Medulla oblongata (tissue), 1 donor: Measurements from ENCODE around the gene DMD.

ENCODE experiments used
- DNase-seq: peaks from one replicate; pipeline ENCODE4 v3.0.0-alpha.2; 2015; ENCODE audit errors: extremely low spot score

Gene DMD

DNA sequence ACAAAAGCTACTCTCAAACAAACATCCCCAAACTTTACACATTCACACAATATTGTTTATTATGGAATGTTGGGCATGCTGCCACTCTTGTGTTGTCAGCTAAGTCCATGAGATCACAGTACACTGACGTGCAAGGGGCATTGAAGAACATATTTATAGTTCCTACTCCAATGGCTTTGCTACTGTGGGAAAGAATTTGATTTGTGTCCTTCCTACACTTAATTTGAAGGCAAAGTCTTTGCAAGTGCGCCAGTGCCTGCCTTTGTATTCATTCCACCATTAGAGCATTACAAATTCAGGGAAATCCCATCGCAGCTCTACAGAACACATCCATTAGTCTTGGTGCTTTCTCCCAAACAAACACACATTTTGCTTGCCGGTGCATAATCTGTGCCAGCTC, 2094.1 kb downstream of the DMD start:
- DNase-seq: no peak

DNA sequence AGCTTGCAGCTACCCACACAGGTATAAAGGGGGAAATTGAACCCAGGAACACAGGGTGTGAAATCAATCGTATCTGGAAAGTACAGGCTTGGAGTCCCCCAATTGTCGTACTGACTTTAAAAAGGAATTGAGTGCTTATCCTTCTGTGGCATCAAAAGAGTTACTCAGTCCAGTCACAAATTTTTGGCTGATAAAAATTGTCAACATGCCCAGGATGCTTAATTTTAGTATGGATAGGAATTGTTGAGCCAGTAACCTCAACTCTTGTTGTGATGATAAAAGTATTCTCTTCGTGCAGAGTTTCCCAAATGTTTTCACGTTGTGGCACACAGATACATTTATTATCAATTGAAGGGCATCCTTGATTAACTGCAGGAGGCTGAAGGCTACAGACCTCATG, 2096.0 kb downstream of the DMD start:
- no peak for DNase-seq

DNA sequence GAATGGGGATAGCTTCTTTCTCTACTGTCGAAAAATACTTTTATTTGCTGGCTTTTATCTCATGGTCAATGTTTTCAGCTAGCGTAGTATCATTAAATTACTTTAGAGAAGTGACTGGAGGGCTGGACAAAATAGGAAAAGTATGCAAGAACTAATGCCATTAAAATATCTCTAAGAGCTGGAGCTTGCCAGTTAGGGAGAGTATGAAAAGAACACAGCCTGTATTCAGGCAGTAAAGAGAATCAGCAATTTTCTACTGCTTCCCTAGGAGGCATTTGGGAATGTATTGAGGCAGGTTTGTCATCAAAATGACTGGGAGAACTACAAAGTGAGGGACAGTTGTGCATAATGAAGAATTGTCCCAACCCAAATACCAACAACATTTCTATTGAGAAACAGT, 2096.5 kb downstream of the DMD start:
- DNase-seq: no peak

DNA sequence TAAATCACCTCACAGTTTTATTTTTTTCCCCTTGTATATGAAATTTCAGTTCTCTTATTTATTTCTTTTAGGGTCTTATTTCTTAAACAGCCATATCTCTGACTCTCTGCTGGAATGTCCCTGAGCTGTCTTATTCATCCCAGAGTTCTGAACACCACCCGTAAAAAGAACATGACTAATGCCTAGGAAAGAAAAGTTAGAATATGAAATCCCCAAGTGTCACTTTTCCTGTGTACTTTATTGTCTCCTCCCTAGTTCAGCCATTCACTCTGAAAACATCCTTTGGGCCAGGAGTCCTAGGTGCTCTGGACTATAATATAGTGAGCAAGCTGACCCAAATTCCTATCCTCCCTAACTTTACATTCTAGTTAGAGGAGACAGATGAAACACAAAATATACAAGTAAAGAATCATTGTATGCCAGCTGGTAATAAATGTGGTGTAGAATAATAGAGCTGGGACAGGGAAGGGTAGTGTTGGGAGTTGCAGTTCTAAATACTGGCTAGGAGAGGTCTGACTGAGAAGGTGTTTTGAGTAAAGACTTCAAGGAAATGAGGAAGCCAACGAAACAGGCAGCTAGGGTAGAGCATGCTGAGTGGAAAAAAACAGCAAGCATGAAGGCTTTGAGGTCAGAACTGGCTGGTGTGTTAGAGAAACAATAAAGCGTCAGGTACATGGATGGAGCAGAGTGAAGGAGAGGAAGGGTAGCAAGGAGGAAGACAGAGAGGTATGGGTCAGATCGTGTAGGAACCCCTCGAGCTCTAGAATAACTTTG, 2098.9 kb downstream of the DMD start:
- DNase-seq: no peak

DNA sequence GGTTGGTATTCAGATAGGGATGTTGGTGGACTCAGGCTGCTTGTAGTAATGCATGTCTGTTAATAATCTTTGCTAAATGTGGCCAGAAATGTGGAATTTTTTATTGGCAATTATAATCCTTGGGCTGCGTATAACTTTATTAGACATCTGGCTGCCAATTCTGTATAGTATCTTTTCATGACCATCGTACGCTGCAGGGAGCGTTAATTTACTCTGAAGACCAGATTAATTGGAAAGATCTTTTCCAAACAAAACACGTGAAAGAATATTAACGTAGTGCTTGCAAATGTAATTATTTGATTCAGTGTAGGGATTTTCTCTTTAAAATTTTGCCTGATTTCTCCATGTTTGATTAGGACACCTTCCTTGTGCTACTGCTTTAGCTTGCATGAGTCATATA, 2100.7 kb downstream of the DMD start:
- no peak for DNase-seq

DNA sequence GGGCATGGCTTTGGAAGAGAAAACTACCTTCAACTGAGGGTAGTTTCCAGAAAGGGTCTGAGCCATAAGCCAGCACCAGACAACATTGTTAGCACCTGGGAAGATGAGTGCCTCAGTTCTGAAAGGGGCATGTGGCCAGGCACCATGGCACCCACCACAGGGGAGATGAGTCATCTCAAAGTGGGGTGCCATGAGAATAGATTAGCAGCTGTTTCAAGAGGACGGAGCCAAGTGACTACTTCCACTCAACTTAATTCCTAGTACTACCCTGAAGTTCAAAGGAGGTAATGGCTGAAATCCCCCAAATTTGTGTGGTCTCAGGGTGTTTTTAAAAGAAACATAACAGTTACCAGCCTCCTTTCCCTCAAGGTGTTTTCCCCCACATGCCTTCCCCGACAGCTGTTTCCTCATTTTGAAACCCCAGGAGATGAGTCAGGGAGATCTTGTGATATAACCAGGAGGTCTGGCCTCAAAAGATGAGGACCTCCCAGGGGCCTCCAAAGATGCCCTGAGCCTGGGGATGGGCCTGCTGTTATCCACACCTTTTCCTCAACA, 2111.7 kb downstream of the DMD start:
- DNase-seq: no peak

DNA sequence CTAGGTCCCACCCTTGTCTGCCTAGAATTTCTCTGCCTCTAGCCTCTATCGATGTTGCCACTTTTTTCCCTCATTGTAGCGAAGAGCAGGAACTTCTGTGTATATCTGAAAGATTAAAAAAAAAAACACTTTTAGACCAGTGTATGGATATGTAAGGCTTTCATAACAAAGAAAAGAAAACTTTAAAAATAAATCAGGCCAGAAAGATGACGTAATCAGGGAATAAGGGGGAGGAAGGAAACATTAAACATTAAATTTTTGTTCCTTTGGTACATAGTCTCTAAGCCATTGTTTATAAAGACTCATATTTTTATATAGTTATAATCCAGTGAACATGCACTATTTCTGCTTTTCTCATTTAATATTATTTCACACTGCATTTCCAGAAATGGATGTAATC, 2113.3 kb downstream of the DMD start:
- DNase-seq: no peak

DNA sequence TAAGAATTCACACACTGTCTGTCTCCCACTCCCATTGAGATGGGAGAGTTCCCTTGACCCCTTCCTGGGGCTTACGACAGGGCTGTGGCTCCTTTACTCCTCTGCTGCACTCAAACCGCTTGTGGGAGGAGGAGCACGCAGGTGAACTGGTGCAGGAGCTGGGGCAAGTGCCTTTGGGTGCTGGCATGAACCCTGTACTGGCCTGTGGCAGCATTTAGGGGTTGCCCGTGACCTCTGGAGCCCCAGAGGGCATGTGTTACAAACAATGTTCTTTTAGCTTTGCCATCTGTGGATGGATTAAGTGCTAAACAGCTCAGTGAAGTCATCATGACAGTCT, 2117.7 kb downstream of the DMD start:
- DNase-seq: no peak

DNA sequence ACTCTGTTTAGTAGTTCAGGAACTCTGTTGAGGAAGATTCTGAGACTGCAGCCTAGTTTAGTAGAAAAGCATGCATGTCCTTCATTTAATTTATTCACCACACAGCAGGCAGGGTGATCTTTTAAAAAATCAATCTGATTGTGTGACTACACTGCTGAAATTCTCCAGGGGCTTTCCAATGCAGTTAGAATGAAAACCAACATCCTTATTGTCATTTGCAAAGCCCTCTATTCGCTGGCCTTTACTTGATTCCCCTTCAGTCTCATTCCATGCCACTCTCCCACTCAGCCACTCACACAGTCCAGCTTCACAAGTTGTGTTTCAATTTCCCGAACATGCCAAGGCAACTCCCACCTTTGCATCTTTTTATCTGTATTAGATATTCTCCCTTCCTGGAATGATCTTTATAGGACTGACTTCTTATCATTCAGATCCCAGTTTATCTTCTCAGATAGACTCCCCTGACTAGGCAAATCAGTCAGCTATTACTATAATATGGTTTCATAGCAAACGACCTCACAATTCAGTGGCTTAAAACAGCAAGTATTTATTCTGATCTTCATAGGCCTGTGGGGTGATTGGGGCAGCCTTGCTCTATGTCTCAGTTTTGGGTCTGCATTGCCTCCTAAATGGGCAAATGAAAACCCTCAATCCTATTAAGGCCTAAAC, 2118.2 kb downstream of the DMD start:
- DNase-seq: no peak

DNA sequence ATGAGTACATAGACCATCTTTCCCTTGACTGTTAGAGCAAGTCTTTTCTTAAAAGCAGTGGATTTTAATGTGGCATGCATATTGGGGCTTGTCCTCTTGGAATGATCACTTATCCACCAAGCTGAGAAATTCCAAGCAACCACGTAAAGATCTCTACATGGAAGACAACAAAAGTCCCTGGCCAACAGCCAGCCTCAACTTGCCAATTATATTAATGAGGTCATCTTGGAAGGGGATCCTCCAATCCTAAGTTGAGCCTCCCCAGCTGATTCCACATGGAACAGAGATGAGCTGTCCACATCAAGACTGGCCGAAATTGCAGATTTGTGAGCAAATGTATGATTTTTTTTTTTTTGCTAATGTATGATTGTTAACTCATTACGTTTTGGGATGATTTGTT, 2118.9 kb downstream of the DMD start:
- no peak for DNase-seq

DNA sequence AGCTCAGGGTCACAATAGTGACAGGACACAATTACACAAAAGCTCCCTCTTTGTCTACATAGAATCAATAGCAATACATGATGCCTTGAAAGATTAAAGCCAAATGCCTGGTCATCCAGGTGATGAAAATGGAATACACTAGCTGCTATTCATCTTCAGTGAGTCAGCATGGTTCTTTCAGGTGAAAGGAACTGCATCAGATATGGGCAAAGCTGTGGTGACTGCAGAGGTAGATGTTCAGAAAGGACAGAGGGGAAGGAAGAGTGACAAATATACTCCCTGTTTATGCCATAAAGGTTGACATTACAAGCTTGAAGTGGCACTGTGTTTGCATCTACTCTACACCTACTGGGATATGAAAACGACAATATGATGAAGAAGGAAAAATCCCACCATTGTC, 2119.5 kb downstream of the DMD start:
- no peak for DNase-seq

DNA sequence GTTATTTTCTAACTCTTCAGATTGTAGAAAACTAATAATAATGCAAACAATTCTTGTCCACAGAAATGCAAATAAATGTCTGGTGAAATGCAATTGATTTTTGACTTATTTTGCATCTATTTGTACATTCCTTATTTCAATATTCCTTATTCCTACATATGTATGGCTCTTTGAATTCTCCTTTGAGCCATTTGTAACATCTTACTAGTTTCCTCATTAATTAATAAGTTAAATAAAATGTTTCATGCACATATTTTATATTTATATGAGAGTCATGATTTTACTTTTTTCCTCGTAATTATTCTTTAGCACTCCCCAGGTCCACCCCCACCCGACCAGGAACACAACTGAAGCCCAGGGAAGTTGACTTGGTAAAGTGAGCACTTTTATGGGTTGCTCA, 2136.8 kb downstream of the DMD start:
- no peak for DNase-seq

DNA sequence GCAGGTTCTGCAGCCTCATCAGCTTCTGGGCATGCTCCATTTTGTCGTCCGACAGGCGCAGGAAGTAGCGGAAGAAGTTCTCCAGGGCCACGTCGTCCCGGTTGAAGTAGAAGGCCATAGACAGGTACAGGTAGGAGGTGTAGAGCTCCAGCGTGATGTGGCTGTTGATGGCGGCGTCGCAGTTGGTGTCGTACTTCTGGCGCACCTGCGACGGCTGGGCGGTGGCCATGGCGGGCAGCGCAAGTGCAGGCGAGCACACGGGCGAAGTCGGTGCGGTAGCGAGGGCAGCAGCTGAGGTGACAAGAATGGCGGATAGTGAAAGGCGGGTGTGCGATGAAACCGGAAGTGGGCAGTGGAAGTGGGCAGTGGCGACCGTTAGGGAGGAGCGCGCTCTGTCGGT, 2139.6 kb downstream of the DMD start, which contains the start of gene FTHL17:
FTHL17 (minus strand) TSS at position 317 of the 400 bp plus-strand sequence; CDS start at position 229, 88 bp downstream.
- no peak for DNase-seq

DNA sequence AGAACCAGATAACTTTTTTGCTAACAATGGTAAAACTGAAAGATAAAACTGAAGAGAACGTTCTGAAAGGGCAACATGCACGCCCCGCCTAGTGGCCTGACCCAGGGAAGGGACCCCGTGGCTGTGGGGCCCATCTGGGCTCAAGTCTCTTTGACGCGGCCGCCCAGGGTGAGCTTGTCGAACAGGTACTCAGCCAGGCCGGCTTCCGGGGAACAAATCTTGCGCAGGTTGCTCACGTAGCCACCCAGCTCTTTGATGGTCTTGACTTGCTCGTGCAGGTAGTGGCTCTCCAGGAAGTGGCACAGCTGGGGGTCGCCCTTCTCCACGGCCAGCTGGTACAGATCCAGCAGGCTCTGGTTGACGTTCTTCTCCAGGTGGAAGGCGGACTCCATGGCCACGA, 2140.1 kb downstream of the DMD start:
- DNase-seq: no peak

DNA sequence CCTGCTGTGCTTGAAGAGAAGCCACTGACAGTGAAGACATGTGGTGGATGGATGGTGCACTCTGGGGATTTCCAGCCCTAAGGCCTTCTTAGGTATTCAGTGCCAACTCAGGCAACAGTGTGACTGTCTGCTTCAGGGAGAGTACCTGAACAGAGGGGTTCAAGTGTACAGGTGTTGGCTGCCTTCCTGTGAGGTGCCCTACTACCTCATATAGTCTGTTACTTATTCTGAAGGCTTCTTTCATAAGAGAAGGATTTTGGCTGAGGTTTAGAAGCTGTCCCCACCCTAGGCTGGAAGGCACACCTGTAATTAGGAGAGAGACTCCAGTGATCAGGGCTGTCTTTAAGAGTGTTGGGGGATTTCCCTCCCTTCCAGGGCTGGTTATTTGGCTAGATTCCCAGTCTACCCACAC, 2141.3 kb downstream of the DMD start:
- no peak for DNase-seq
